NAMALWA (cell line): ENCODE results near the gene ENTR1.

Source experiments
- DNase-seq: peaks from one replicate; pipeline ENCODE4 v3.0.0-alpha.2; 2015; ENCODE audit warnings: low spot score

ENTR1 gene

GRCh38 chr9:136361754-136362449 lies 48.5 kb downstream of the ENTR1 start:
- no peak for DNase-seq

DNA sequence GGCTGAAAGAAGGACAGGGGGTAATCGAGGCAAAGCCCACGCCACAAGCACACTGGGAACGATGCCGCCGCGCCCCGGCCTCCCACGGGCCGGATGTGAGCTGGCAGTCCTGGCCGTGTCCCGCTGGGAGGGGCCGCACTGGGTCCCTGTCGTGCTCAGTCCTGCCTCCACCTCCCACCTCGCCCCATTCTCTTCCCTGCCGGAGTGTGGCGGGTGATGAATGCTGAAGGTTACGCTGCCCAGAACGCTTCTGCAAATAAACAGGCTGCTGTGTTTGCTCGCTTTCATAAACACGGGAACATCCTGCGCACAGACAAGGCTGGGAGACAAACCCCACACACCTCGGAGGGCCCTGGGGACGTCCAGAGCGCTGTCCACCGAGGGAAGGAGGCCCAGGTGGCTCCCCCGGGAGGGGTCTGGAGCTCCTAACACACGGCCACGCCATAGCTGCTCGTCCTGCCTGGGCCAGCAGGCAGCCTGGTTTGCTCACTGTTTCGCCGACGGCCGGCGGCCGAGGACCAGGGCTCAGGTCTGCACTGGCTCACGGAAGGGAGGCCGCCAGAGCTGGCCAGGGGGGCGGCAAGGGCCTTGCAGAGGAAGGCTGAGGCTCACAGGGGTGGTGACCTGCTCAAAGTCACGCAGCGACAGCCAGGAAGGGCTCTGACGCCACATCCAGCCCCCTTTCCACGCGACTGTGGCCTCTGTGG lies 49.2 kb downstream of the ENTR1 start:
- no peak for DNase-seq

- no peak for DNase-seq
Measured at GRCh38 chr9:136359774-136360718, 50.4 kb downstream of the ENTR1 start.

- no peak for DNase-seq
Measured at GRCh38 chr9:136358888-136359287, 51.5 kb downstream of the ENTR1 start.

DNA sequence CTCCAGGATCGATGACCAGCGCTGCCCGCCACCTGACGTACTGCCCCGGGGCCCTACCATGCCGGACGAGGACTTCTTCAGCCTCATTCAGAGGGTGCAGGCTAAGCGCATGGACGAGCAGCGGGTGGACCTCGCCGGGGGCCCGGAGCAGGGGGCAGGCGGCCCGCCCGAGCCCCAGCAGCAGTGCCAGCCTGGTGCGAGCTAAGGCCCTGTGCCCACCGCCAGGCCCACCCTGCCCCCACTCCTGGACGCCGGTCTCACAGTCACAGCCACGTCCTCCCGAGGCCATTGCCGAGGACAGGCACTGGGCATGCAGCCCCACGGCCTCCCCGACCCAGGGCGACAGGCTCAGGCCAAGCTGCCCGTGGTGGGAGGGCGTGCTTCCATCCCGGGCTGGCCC lies 52.4 kb downstream of the ENTR1 start:
- DNase-seq, result no peak

DNA sequence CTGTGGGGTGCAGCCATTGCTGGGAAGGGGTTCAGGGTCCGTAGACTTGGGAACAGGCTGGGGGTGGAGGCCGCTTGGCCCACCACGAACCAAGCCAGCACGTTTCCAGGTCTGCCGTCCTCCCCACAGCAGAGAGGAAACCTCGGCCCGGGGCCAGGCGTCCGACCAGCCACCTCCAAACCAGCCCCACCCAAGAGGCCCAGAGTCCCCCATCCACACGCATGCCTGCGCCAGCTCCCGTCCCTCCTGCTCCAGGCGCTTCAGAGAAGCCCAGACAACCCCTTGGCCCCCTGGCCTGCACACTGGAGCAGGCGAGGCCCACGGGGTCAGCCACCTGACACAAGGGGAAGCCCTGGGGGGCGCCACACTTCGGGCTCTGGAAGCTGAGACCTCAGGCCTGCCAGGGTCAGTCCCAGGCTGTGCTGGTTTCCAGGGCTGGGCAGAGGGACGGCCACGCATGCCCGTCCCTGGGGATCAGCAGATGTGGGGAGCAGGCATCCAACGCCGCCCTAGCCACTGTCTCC lies 53.1 kb downstream of the ENTR1 start:
- no peak for DNase-seq

GRCh38 chr9:136355616-136356557 lies 54.5 kb downstream of the ENTR1 start:
- no peak for DNase-seq

GRCh38 chr9:136354592-136355085 lies 55.8 kb downstream of the ENTR1 start:
- no peak for DNase-seq

DNA sequence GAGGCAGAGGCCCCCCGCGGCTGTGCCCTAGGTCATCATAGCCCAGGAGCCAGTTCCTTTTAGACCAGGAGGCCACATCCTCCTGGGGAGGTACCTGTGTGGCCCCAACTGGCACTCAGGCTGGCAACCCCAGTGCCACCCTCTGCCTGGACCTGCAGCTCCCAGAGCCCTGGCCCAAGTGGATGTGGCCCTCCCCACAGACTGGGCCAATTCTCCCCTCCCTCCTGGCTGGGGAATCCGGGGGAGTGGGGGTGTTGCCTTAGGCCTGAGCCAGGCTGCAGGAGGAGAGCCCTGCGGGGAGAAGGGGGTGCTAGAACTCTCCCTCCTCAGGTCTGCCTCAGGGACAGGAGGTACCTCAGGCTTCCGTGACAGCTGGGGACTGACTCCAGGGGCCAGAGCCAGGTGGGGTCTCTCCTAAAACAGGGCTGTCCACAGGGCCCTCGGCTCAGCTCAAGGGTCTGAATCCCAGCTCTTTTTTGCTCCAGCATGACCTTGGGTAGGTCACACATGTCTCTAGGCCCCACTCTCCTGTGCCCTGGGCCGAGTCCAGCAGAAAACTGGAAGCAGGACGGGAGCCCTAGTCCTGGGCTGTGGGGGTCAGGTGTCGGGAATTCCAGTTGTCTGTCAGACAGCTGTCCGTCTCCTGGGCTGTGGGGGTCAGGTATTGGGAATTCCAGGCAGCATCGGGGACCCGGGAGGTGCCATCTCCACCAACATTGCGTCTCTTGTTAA lies 56.5 kb downstream of the ENTR1 start:
- DNase-seq, result no peak

- no peak for DNase-seq
Measured at GRCh38 chr9:136353088-136353487, 57.3 kb downstream of the ENTR1 start.

DNA sequence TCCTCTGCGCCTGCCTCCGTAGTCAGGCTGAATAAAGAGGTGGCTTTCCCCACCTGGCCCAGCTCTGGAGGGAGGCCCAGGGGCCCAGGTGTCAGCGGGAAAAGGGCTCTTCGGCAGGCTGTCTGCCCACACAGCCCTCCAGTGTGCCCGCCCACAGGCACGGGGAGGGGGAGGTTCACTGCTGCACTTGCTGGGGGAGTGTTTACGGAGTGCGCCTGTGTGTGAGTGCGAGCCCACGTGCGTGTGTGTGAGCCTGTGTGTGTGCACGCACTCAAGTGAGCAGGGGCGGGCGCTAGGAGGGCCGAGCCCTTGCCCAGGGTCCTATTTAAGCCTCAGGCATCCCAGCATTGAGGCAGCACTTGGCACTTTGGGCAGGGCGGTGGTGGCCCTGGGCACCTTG lies 57.7 kb downstream of the ENTR1 start:
- no peak for DNase-seq
